GM23338 (cell line): ENCODE results near the gene OR52W1. TPM values are rescaled to one million over a fixed set of nuclear protein-coding genes. Genes with fewer than 3 reads are reported as not detected.

Experiments used
- ATAC-seq: fragments of 200-7000 bp; cut with Tn5 transposase; 3 replicates; pipeline ENCODE4 v1.9.1; 2020
- DNase-seq: peaks from one replicate; pipeline ENCODE4 v3.0.0-alpha.2; 2015; ENCODE audit warnings: low spot score
- H2AFZ ChIP-seq: fragments of 200-600 bp; sonication (generic); 2 replicates; pipeline ENCODE4 v1.8.0; 2016; ENCODE audit warnings: antibody characterized with exemption, mild to moderate bottlenecking, moderate library complexity
- H3F3A ChIP-seq: fragments of 200-600 bp; sonication (generic); replicated peaks from 2 replicates; pipeline ENCODE4 v1.8.0; 2017; ENCODE audit warnings: antibody characterized with exemption, mixed run types, low read depth
- H3K27ac ChIP-seq: fragments of 200-600 bp; sonication (generic); 2 replicates; pipeline ENCODE4 v1.6.1; 2016; ENCODE audit warnings: low read depth
- H3K27me3 ChIP-seq: fragments of 200-600 bp; sonication (generic); 2 replicates; pipeline ENCODE4 v1.8.0; 2016; ENCODE audit warnings: mild to moderate bottlenecking, mixed run types, moderate library complexity; ENCODE audit not compliant: insufficient read depth
- H3K36me3 ChIP-seq: fragments of 200-600 bp; sonication (generic); 2 replicates; pipeline ENCODE4 v1.8.0; 2016; ENCODE audit warnings: mild to moderate bottlenecking; ENCODE audit not compliant: insufficient read depth
- H3K4me1 ChIP-seq: fragments of 200-600 bp; sonication (generic); 2 replicates; pipeline ENCODE4 v1.8.0; 2016; ENCODE audit warnings: mild to moderate bottlenecking, moderate library complexity; ENCODE audit not compliant: insufficient read depth
- H3K4me2 ChIP-seq: fragments of 200-600 bp; sonication (generic); 2 replicates; pipeline ENCODE4 v1.7.1; 2017; ENCODE audit warnings: mixed run types
- H3K4me3 ChIP-seq: fragments of 200-600 bp; sonication (generic); 2 replicates; pipeline ENCODE4 v1.6.1; 2016; ENCODE audit warnings: mixed run types
- H3K79me2 ChIP-seq: fragments of 200-600 bp; sonication (generic); replicated peaks from 2 replicates; pipeline ENCODE4 v1.8.0; 2017; ENCODE audit warnings: mild to moderate bottlenecking; ENCODE audit not compliant: insufficient read depth
- H3K9me2 ChIP-seq: fragments of 200-600 bp; sonication (generic); 2 replicates; pipeline ENCODE4 v1.8.0; 2017; ENCODE audit not compliant: insufficient read depth
- H4K20me1 ChIP-seq: fragments of 200-600 bp; sonication (generic); replicated peaks from 2 replicates; pipeline ENCODE4 v1.8.0; 2017; ENCODE audit warnings: mild to moderate bottlenecking; ENCODE audit not compliant: insufficient read depth
- H3K27ac Mint-ChIP-seq: 2 replicates; pipeline ENCODE4 v1.8.0; 2020; ENCODE audit warnings: inconsistent platforms, mild to moderate bottlenecking, moderate library complexity, mixed read lengths
- H3K27me3 Mint-ChIP-seq: 3 replicates; pipeline ENCODE4 v1.8.0; 2022; ENCODE audit warnings: low read depth, mild to moderate bottlenecking, moderate library complexity, mixed read lengths, inconsistent platforms; ENCODE audit not compliant: insufficient read depth, poor library complexity
- H3K36me3 Mint-ChIP-seq: 3 replicates; pipeline ENCODE4 v1.8.0; 2021; ENCODE audit warnings: low read depth, mild to moderate bottlenecking, inconsistent platforms, moderate library complexity, mixed read lengths
- H3K4me1 Mint-ChIP-seq: 3 replicates; pipeline ENCODE4 v1.8.0; 2020; ENCODE audit warnings: mild to moderate bottlenecking, inconsistent platforms, mixed read lengths
- H3K4me3 Mint-ChIP-seq: 3 replicates; pipeline ENCODE4 v1.8.0; 2021; ENCODE audit warnings: moderate library complexity, mild to moderate bottlenecking, inconsistent platforms, mixed read lengths
- H3K9me3 Mint-ChIP-seq: 3 replicates; pipeline ENCODE4 v1.8.0; 2020; ENCODE audit warnings: moderate library complexity, mild to moderate bottlenecking, inconsistent platforms, mixed read lengths
- CREB1 ChIP-seq: fragments of 250-450 bp; sonication (Bioruptor Pico); IDR thresholded peaks from 2 replicates; pipeline ENCODE4 v1.5.0; 2020; ENCODE audit warnings: low read depth, mild to moderate bottlenecking, moderate library complexity
- ETS1 ChIP-seq: IDR thresholded peaks from 2 replicates; pipeline ENCODE4 v1.6.1; 2016; ENCODE audit warnings: antibody characterized with exemption
- EZH2 ChIP-seq: fragments of 200-600 bp; sonication (generic); IDR thresholded peaks from one replicate; pipeline ENCODE4 v1.8.0; 2017; ENCODE audit warnings: antibody characterized with exemption, mild to moderate bottlenecking, low read depth; ENCODE audit not compliant: unreplicated experiment
- EZH2phosphoT487 ChIP-seq: fragments of 200-600 bp; sonication (generic); IDR thresholded peaks from one replicate; pipeline ENCODE4 v1.8.1; 2018; ENCODE audit warnings: antibody characterized with exemption; ENCODE audit not compliant: unreplicated experiment
- JUNB ChIP-seq: IDR thresholded peaks from one replicate; pipeline ENCODE4 v1.6.1; 2016; ENCODE audit warnings: antibody characterized with exemption; ENCODE audit not compliant: unreplicated experiment
- NANOG ChIP-seq: IDR thresholded peaks from 2 replicates; pipeline ENCODE4 v1.6.1; 2016; ENCODE audit warnings: antibody characterized with exemption, borderline replicate concordance
- POLR2AphosphoS5 ChIP-seq: IDR thresholded peaks from 2 replicates; pipeline ENCODE4 v1.6.1; 2016; ENCODE audit warnings: antibody characterized with exemption, low read depth
- STAT1 ChIP-seq: IDR thresholded peaks from one replicate; pipeline ENCODE4 v1.6.1; 2016; ENCODE audit warnings: antibody characterized with exemption; ENCODE audit not compliant: unreplicated experiment
- ZNF114 ChIP-seq: fragments of 250-450 bp; sonication (Bioruptor Pico); IDR thresholded peaks from 2 replicates; pipeline ENCODE4 v1.5.0; 2020; ENCODE audit warnings: mild to moderate bottlenecking, moderate library complexity
- ZNF331 ChIP-seq: fragments of 250-450 bp; sonication (Bioruptor Pico); IDR thresholded peaks from 2 replicates; pipeline ENCODE4 v1.5.0; 2020; ENCODE audit warnings: low read depth, mild to moderate bottlenecking, moderate library complexity
- polyA plus RNA-seq: library from polyadenylated mRNA; unstranded; fragments of >200 nt; fragmentation: Nextera tagmentation; extraction: Ambion mirVana; gene quantifications from 2 replicates; pipeline ENCODE4 v1.2.1, GENCODE V29; 2016
- total RNA-seq: library from RNA; depleted of rRNA; stranded (reverse); fragments of >200 nt; shearing (Covaris generic); gene quantifications from 2 replicates; pipeline ENCODE4 v1.2.3, GENCODE V29; 2014
- TF ChIP-seq, protein P1 (sequence below), 2 experiments: fragments of 200-600 bp in 1 of 2; sonication (generic) in 1 of 2; conservative IDR thresholded peaks; 2 replicates each; pipeline versions ENCODE4 v1.5.1 to v1.6.1; 2016 to 2017; ENCODE audit warnings: antibody characterized with exemption in 2 of 2, low read depth in 2 of 2, mild to moderate bottlenecking in 2 of 2, moderate library complexity in 1 of 2
- TF ChIP-seq, protein P2 (sequence below): IDR thresholded peaks from one replicate; pipeline ENCODE4 v1.6.1; 2018; ENCODE audit warnings: antibody characterized with exemption; ENCODE audit not compliant: unreplicated experiment
- TF ChIP-seq, protein P3 (sequence below): fragments of 250-450 bp; sonication (Bioruptor Pico); IDR thresholded peaks from 2 replicates; pipeline ENCODE4 v1.5.0; 2020; ENCODE audit warnings: mild to moderate bottlenecking, moderate library complexity

Gene OR52W1
- total and polyA plus RNA-seq, 2 experiments from 2014 or later = not detected

- H3K9me2 ChIP-seq = no peaks in the 10 kb centered on the region
- no peak overlapping the region for H3K27ac Mint-ChIP-seq
- H3K4me1 ChIP-seq = no peaks in the 10 kb centered on the region
- H3K27me3 ChIP-seq = no peaks in the 10 kb centered on the region
- H3K36me3 Mint-ChIP-seq = 0 out of 3 replicates have a peak, but pooled peaks cover 3% of the 10 kb centered on the region
- TF ChIP-seq ZNF114 (no peak), POLR2AphosphoS5 (no peak), NANOG (no peak), EZH2phosphoT487 (no peak), EZH2 (no peak), CREB1 (CRISPR knock-in tag) (no peak), ETS1 (no peak), STAT1 (no peak), JUNB (no peak), ZNF331 (CRISPR knock-in tag) (no peak)
- TF ChIP-seq, protein P1, sequence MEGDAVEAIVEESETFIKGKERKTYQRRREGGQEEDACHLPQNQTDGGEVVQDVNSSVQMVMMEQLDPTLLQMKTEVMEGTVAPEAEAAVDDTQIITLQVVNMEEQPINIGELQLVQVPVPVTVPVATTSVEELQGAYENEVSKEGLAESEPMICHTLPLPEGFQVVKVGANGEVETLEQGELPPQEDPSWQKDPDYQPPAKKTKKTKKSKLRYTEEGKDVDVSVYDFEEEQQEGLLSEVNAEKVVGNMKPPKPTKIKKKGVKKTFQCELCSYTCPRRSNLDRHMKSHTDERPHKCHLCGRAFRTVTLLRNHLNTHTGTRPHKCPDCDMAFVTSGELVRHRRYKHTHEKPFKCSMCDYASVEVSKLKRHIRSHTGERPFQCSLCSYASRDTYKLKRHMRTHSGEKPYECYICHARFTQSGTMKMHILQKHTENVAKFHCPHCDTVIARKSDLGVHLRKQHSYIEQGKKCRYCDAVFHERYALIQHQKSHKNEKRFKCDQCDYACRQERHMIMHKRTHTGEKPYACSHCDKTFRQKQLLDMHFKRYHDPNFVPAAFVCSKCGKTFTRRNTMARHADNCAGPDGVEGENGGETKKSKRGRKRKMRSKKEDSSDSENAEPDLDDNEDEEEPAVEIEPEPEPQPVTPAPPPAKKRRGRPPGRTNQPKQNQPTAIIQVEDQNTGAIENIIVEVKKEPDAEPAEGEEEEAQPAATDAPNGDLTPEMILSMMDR (conservative IDR thresholded peaks at IDR 0.05; ENCODE audit: low read depth in 2 of 2) = no peak
- TF ChIP-seq, protein P2, sequence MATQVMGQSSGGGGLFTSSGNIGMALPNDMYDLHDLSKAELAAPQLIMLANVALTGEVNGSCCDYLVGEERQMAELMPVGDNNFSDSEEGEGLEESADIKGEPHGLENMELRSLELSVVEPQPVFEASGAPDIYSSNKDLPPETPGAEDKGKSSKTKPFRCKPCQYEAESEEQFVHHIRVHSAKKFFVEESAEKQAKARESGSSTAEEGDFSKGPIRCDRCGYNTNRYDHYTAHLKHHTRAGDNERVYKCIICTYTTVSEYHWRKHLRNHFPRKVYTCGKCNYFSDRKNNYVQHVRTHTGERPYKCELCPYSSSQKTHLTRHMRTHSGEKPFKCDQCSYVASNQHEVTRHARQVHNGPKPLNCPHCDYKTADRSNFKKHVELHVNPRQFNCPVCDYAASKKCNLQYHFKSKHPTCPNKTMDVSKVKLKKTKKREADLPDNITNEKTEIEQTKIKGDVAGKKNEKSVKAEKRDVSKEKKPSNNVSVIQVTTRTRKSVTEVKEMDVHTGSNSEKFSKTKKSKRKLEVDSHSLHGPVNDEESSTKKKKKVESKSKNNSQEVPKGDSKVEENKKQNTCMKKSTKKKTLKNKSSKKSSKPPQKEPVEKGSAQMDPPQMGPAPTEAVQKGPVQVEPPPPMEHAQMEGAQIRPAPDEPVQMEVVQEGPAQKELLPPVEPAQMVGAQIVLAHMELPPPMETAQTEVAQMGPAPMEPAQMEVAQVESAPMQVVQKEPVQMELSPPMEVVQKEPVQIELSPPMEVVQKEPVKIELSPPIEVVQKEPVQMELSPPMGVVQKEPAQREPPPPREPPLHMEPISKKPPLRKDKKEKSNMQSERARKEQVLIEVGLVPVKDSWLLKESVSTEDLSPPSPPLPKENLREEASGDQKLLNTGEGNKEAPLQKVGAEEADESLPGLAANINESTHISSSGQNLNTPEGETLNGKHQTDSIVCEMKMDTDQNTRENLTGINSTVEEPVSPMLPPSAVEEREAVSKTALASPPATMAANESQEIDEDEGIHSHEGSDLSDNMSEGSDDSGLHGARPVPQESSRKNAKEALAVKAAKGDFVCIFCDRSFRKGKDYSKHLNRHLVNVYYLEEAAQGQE = no peak
- TF ChIP-seq, protein P3, sequence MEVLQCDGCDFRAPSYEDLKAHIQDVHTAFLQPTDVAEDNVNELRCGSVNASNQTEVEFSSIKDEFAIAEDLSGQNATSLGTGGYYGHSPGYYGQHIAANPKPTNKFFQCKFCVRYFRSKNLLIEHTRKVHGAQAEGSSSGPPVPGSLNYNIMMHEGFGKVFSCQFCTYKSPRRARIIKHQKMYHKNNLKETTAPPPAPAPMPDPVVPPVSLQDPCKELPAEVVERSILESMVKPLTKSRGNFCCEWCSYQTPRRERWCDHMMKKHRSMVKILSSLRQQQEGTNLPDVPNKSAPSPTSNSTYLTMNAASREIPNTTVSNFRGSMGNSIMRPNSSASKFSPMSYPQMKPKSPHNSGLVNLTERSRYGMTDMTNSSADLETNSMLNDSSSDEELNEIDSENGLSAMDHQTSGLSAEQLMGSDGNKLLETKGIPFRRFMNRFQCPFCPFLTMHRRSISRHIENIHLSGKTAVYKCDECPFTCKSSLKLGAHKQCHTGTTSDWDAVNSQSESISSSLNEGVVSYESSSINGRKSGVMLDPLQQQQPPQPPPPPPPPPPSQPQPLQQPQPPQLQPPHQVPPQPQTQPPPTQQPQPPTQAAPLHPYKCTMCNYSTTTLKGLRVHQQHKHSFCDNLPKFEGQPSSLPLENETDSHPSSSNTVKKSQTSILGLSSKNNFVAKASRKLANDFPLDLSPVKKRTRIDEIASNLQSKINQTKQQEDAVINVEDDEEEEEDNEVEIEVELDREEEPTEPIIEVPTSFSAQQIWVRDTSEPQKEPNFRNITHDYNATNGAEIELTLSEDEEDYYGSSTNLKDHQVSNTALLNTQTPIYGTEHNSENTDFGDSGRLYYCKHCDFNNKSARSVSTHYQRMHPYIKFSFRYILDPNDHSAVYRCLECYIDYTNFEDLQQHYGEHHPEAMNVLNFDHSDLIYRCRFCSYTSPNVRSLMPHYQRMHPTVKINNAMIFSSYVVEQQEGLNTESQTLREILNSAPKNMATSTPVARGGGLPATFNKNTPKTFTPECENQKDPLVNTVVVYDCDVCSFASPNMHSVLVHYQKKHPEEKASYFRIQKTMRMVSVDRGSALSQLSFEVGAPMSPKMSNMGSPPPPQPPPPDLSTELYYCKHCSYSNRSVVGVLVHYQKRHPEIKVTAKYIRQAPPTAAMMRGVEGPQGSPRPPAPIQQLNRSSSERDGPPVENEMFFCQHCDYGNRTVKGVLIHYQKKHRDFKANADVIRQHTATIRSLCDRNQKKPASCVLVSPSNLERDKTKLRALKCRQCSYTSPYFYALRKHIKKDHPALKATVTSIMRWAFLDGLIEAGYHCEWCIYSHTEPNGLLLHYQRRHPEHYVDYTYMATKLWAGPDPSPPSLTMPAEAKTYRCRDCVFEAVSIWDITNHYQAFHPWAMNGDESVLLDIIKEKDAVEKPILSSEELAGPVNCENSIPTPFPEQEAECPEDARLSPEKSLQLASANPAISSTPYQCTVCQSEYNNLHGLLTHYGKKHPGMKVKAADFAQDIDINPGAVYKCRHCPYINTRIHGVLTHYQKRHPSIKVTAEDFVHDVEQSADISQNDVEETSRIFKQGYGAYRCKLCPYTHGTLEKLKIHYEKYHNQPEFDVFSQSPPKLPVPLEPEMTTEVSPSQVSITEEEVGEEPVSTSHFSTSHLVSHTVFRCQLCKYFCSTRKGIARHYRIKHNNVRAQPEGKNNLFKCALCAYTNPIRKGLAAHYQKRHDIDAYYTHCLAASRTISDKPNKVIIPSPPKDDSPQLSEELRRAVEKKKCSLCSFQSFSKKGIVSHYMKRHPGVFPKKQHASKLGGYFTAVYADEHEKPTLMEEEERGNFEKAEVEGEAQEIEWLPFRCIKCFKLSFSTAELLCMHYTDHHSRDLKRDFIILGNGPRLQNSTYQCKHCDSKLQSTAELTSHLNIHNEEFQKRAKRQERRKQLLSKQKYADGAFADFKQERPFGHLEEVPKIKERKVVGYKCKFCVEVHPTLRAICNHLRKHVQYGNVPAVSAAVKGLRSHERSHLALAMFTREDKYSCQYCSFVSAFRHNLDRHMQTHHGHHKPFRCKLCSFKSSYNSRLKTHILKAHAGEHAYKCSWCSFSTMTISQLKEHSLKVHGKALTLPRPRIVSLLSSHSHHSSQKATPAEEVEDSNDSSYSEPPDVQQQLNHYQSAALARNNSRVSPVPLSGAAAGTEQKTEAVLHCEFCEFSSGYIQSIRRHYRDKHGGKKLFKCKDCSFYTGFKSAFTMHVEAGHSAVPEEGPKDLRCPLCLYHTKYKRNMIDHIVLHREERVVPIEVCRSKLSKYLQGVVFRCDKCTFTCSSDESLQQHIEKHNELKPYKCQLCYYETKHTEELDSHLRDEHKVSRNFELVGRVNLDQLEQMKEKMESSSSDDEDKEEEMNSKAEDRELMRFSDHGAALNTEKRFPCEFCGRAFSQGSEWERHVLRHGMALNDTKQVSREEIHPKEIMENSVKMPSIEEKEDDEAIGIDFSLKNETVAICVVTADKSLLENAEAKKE (CRISPR knock-in tag) = no peak
- 0 out of 2 replicates have a peak, but pooled peaks cover 4% of the 10 kb centered on the region for H3K36me3 ChIP-seq
- H3K4me1 Mint-ChIP-seq = no peaks in the 10 kb centered on the region
- H3K4me3 Mint-ChIP-seq = no peak overlapping the region
- H2AFZ ChIP-seq = no peak overlapping the region
- H3K79me2 ChIP-seq = no peaks in the 10 kb centered on the region
- no peaks in the 10 kb centered on the region for H3K9me3 Mint-ChIP-seq
- ATAC-seq (no peak), DNase-seq (no peak)
- H3K27me3 Mint-ChIP-seq = no peaks in the 10 kb centered on the region
- H4K20me1 ChIP-seq = 0 out of 2 replicates have a peak, but pooled peaks cover 5% of the 10 kb centered on the region
- no peaks in the 10 kb centered on the region for H3F3A ChIP-seq
- H3K4me3 ChIP-seq = no peak overlapping the region
- no peak overlapping the region for H3K4me2 ChIP-seq
- no peak overlapping the region for H3K27ac ChIP-seq
Observed at GRCh38 chr11:6210274-6210955, 11.4 kb downstream of the OR52W1 start.
